GM19238 (cell line): Measurements from ENCODE around the gene CEP57.
"Not testable (repeated sequence)": the region's sequence is repeated elsewhere in the genome, so short reads cannot be mapped to it uniquely, and the experiment has no call there.

Experiments
- DNase-seq: peaks from one replicate; pipeline ENCODE4 v3.0.0; 2011; ENCODE audit warnings: low spot score; ENCODE audit not compliant: insufficient read length

Gene CEP57

DNA sequence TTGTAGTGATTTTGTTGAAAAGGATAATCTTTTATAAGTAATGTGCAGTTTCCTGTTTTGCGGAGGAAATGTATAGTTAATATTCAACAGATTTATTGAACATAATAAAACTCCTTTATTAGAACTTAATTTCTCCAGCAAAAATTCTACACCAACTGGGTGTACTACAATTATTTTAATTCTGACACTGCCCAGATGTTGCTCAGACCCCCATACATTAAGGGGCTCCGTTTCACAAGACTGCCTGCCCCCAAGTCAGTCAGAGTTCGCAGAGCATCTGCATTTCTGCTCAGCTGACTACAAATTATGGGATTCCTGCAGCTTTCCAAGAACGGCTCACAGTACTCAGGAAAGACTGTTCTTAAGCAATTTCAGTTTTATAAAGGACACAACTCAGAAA lies 6.2 kb downstream of the CEP57 start:
- no peak for DNase-seq

- DNase-seq, result no peak
Measured at GRCh38 chr11:95799546-95799945, 9.2 kb downstream of the CEP57 start.

- no peak for DNase-seq
Measured at GRCh38 chr11:95800438-95800837, 10.1 kb downstream of the CEP57 start.

- DNase-seq, result no peak
Measured at GRCh38 chr11:95802806-95803205, 12.5 kb downstream of the CEP57 start.

GRCh38 chr11:95803973-95804372 lies 13.7 kb downstream of the CEP57 start:
- DNase-seq, result no peak

- DNase-seq, result no peak
Measured at GRCh38 chr11:95805869-95806268, 15.6 kb downstream of the CEP57 start.

GRCh38 chr11:95806464-95806863 lies 16.2 kb downstream of the CEP57 start:
- not testable (repeated sequence) for DNase-seq

DNA sequence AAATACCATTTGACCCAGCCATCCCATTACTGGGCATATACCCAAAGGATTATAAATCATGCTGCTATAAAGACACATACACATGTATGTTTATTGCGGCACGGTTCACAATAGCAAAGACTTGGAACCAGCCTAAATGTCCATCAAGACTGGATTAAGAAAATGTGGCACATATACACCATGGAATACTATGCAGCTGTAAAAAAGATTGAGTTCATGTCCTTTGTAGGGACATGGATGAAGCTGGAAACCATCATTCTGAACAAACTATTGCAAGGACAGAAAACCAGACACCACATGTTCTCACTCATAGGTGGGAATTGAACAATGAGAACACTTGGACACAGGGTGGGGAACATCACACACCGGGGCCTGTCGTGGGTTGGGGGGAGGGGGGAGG lies 20.8 kb downstream of the CEP57 start:
- DNase-seq, result not testable (repeated sequence)

DNA sequence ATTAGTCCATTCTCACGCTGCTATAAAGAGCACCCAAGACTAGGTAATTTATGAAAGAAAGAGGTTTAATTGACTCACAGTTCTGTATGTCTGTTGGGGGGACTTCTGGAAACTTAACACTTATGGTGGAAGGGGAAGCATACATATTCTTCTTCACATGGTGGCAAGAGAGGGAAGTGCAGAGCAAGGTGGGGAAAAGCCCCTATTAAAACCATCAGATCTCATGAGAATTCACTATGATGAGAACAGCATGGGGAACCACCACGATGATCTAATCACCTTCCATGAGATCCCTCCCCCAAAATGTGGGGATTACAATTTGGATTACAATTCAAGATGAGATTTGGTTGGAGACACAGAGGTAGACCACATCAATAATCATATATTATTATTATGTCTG lies 25.7 kb downstream of the CEP57 start:
- no peak for DNase-seq

DNA sequence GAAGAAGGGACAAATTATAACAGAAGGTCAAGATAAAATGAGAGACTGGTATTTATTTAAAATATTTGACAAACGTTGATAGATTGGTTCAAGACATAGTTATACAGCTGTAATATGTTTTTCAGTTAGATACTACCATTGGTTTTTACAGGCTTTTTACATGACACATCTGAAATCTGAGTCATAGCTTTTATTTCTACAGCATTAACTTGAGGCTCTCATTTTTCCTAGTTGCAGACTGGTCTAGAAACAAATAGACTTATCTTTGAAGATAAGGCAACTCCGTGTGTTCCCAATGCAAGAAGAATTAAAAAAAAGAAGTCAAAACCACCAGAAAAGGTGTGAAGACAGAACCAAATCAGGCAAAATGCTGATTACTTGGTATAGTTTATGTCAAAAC lies 31.3 kb downstream of the CEP57 start:
- no peak for DNase-seq

- DNase-seq, result no peak
Measured at GRCh38 chr11:95827696-95828095, 37.4 kb downstream of the CEP57 start.

DNA sequence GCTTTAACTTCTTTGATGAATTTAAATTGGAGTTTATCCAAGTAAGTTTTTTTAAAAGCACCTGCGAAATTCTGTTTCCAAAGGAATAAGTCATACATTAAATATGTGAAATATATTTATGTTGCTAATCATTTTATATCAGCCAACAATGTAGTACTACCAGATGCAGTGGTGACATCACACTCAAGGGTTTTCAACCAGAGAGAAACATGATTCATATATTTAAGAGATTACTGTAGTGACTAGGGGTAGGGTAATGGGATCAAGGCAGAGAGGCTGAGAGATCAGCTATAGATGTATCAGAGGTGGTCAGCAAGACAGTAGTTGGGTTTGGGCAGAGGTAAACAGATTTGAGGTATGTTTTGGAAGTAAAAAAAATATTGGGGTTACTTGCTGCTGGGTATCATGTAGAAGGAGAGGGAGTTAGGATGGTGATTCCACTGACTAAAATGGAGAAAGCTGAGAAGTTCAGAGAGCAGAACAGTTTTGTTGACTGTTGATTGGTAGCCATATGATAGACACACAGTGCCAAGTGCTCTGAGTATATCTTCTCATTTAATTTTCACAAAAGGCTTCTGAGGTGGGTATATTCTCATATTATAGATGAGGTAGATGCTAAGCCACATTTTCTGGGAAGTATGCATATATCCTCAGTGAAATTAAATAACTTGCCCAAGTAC lies 39.4 kb downstream of the CEP57 start:
- DNase-seq, result no peak

GRCh38 chr11:95831198-95831883 lies 41.0 kb downstream of the CEP57 start:
- no peak for DNase-seq

- no peak for DNase-seq
Measured at GRCh38 chr11:95832763-95833162, 42.5 kb downstream of the CEP57 start.

DNA sequence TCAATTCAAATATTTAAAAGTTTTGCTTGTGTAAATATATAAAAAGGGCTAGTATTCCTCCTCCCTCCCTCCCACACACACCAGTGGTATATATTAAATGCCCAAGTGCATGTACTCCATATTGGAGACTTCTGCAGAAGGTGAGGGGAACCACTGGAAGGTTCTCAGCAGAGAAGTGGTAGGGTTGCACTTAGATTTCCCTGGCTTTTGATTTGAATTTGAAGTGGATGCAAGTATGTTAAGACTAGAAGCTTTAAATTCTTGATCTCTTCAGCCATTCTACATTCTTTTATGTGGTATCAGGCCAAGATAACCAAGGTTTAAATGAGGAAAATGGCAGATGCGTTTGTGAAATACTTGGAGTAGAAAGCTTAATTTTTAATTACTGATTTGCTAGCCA lies 43.1 kb downstream of the CEP57 start:
- no peak for DNase-seq

DNA sequence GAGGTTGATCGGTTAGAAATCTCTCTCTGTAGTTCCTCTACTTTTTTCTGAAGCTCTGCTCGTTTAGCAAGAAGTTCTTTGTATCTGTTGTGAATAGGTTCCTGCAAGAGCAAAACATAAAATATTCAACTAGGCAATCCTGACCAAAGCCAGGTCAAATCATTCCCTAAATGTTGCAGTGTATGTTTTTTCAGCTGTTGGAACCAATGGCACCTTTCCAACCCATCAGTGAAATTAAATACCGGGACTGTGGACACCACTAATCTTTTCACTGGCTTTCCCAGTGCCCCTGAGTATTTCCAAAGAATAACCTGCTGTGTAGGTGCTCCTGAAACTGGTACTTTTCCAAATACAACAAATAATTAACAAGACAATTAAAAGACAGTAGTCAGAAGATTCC lies 45.1 kb downstream of the CEP57 start:
- no peak for DNase-seq

DNA sequence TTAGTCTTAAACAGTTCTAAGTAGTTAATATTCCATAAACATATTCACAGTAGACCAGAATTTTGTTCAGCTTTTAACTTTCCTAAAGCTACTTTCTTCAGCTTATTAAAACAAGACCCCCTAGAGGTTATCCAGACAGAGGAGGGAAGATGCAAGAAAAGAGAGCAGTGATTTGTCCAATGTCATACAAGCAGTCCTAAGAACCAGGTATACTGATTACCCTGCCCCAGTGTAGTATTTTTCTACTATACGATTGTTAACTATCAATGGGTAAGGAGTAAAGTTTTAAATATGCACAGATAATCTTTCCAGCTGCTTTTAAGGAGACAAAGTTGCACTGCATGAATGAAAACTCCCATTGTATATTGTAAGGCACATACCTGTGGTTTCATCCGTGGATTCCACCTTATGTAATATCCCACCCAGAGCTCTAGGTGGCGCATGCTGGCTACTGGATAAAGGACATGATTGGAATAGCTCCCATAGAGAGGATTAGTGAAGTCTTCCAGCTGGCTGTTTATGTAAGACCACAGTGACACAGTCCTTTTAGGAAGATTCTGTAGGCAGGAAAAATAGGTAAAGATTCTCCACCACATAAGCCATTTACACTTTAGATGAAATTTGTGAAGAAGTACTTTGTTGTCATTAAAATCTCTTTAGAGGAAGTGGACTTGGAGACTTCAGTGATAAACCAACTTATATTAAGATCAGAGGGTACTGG lies 45.6 kb downstream of the CEP57 start:
- peak; percentile 10 for DNase-seq

DNA sequence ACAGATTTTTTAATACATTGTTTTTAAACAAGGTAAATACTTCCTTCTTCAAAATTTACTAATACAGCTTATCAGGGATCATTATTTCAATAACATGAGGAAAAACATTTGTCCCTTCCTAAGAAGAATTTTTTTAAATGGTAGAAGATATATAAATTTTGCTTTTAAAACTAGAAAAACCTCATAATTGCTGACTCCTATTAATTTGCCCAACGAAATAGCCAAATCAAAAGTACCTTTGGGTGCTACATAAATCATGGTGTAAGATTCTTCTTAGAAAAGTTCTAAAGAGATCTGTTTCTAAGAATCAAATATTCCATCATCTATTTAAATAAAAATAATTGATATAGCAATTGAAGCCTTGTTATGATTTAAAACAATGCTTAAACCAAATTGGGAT lies 54.9 kb downstream of the CEP57 start:
- DNase-seq, result no peak

DNA sequence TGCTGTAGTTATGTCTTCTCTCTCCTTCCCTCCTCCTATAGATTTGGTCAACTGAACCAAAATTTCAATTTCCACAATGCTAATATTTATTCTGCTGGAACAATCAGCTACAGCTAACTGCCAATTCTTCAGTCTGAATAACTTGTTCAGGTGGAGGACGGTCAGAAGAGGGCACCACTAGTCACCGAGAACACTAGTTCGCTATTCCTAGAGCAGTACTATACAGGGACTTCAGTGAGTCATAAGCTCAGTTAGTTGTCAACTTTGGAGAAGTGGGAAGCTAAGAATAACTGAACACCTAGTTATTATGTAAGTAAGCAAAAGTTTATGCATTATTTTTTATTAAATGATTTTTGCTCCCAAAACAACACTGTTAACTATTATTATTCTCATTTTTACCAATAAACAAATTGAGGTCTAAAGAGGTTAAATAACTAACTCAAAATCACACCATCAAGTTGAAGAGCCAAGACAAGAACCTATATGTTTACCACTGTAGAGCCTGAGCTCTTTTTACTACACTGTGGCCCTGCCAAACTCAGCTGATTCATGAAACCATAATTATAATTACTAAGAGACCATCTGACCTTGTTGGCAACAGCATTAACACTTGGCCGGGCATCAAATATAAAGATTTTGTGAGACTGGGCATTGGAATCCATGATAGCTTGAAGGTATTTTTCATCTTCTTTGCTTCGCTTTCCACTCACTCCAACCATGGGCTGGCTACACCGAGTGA lies 59.0 kb downstream of the CEP57 start:
- no peak for DNase-seq

GRCh38 chr11:95850137-95850536 lies 59.8 kb downstream of the CEP57 start:
- no peak for DNase-seq

DNA sequence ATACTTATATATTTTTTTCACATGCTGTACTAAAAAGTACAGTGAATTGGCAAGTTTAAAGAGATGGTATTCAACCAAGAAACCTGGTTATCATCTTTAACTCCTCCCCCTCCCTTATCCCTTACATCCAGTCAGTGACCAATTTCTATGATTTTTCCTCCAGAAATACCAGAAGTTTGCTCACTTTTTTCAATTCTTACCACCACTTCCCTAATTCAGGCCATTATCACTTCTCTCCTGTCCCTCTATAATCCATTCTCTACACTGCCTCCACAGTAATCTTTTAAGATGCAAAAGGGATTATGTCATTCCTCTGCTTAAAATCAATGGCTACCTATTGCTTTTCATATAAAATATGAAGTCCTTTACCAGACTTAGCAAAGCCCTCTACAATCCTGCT lies 62.8 kb downstream of the CEP57 start:
- DNase-seq, result no peak

DNA sequence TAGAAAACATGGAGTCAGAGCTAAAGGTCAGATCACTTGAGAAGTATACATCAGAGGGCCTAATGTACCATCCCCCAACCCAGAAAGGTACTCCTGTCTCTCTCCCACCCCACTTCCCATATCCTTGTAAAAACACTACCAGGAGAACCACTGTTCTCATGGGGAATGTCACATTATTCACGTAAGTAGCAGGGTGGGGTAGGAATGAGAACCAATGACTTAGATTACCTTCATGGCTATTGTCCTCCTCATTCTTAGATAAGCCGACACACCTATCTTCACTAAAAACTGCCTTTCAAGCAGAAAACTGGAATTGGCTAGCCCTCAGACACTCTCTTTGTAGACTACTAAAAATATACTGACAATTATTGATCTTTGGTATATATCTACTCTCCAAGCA lies 63.6 kb downstream of the CEP57 start:
- no peak for DNase-seq
